Lower leg skin (tissue), 4 donors: ENCODE data around the gene ARHGEF16. TPM values are rescaled to one million over a fixed set of nuclear protein-coding genes. Genes with fewer than 3 reads are reported as not detected.

Experiments used
- DNase-seq, 2 donors: peaks; one replicate each; pipeline ENCODE4 v3.0.0-alpha.2; 2019; ENCODE audit warnings: low spot score in 2 of 2
- H3K4me3 ChIP-seq: fragments of 200-600 bp; sonication (generic); 2 replicates; pipeline ENCODE4 v1.5.1; 2017; ENCODE audit warnings: mild to moderate bottlenecking, low read depth; ENCODE audit not compliant: poor library complexity, severe bottlenecking
- POLR2A ChIP-seq, 2 donors: fragments of 450-650 bp; IDR thresholded peaks; one replicate each; pipeline ENCODE4 v1.6.1; 2016 to 2017; ENCODE audit warnings: antibody characterized with exemption in 2 of 2, mild to moderate bottlenecking in 1 of 2, moderate library complexity in 1 of 2
- WGBS, 2 donors: methylation state at CpG; one replicate each; pipeline ENCODE4 v1.1.5; 2018; 5-methylcytosine and 5-hydroxymethylcytosine counted together
- intact Hi-C: fragments of 100-400 bp; cut with DNase I; formaldehyde crosslinking; loops from one replicate; pipeline ENCODE4 v1.15.0; 2023; ENCODE audit warnings: low total_unique reads
- total RNA-seq, 4 donors: library from RNA; depleted of rRNA; stranded (reverse); fragments of >200 nt; gene quantifications; one replicate each; pipeline ENCODE4 v1.1.0, GENCODE V29; 2016
- TF ChIP-seq, protein P1 (sequence below), 3 donors: fragments of 450-650 bp; IDR thresholded peaks; one replicate each; pipeline ENCODE4 v1.5.1; 2016; ENCODE audit warnings: antibody characterized with exemption in 3 of 3, mild to moderate bottlenecking in 3 of 3, moderate library complexity in 2 of 3

Gene ARHGEF16
- total RNA-seq, 4 donors from 2014 or later = 7.9 to 11.5 (median 9.8) TPM

DNA sequence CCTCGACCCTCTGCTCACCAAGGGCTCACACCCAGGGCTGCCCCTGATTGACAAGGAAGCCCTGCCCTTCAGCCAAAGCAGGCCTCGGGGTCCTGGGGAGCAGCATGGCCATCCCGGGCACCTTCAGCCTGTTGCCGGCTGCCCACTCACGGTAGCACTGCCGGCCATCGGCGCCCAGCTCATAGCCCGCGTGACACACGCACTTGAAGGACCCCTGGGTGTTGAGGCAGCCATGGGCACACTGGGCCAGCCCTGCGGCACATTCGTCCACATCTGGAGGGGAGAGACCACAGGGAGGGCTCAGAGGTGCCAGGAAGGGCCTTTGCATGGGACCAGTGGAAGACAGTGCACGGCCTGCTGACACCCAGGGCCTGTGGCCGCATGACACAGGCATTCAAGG is 57.4 kb downstream of the ARHGEF16 start:
- DNase-seq = no peak
- intact Hi-C loops = no loop called here
- TF ChIP-seq, protein P1, sequence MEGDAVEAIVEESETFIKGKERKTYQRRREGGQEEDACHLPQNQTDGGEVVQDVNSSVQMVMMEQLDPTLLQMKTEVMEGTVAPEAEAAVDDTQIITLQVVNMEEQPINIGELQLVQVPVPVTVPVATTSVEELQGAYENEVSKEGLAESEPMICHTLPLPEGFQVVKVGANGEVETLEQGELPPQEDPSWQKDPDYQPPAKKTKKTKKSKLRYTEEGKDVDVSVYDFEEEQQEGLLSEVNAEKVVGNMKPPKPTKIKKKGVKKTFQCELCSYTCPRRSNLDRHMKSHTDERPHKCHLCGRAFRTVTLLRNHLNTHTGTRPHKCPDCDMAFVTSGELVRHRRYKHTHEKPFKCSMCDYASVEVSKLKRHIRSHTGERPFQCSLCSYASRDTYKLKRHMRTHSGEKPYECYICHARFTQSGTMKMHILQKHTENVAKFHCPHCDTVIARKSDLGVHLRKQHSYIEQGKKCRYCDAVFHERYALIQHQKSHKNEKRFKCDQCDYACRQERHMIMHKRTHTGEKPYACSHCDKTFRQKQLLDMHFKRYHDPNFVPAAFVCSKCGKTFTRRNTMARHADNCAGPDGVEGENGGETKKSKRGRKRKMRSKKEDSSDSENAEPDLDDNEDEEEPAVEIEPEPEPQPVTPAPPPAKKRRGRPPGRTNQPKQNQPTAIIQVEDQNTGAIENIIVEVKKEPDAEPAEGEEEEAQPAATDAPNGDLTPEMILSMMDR (IDR thresholded peaks at IDR 0.05) = no peak
- TF ChIP-seq POLR2A (IDR thresholded peaks at IDR 0.05) = no peak
- 92% methylated on average over 10 to 14 of the region's 15 CpGs for WGBS, 2 donors
- H3K4me3 ChIP-seq = no peak overlapping the region

DNA sequence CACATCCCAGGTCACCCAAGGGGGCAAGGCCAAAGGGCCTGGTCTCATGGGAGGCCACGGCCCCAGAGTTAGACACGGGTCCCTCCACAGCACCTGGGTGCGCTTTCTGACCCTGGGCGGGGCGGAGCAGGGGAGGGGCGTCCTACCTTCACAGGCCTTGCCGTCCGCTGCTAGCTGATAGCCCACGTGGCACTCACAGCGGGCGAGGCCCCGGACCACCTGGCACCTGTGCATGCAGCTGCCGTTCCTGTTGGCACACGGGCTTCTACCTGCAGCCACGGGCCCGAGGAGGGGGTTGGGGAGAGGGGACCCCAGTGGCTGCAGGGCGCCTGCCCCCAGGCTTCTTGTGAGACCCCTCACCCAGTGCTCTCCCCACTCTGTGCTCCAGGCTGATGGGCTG is 59.9 kb downstream of the ARHGEF16 start:
- H3K4me3 ChIP-seq = no peak overlapping the region
- DNase-seq = no peak
- intact Hi-C loops = no loop called here
- TF ChIP-seq, protein P1 (IDR thresholded peaks at IDR 0.05) = no peak
- no peak for TF ChIP-seq POLR2A (IDR thresholded peaks at IDR 0.05)
- 91 to 95% methylated on average over 14 to 16 of the region's 17 CpGs for WGBS, 2 donors

DNA sequence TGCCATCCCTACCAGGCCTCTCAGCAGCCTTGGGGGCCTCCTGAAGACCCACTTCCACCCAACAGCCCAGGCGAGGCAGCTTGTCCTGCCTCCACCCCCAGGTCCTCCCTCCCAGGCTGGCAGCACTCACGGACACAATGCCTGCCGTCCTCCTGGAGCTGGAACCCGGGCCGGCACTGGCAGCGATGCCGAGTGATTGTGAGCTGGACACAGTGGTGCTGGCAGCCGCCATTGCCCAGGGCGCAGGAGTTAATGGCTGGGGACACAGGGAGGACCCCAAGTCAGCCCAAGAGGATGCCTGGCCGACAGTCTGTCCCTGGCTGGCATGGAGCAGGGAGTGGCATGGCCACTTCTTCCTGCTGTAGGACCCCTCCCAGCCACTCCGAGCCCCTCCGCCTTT is 60.8 kb downstream of the ARHGEF16 start:
- 75 to 88% methylated on average over 7 to 12 of the region's 12 CpGs for WGBS, 2 donors
- TF ChIP-seq POLR2A (IDR thresholded peaks at IDR 0.05) = no peak
- TF ChIP-seq, protein P1 (IDR thresholded peaks at IDR 0.05) = no peak
- no peak for DNase-seq
- intact Hi-C loops = no loop called here
- no peak overlapping the region for H3K4me3 ChIP-seq

- 59 to 91% methylated on average over 7 to 19 of the region's 19 CpGs for WGBS, 2 donors
- no peak for DNase-seq
- no peak overlapping the region for H3K4me3 ChIP-seq
- no peak for TF ChIP-seq POLR2A (IDR thresholded peaks at IDR 0.05)
- TF ChIP-seq, protein P1 (IDR thresholded peaks at IDR 0.05) = no peak
- intact Hi-C loops = no loop called here
Measured at GRCh38 chr1:3515774-3516480, 61.5 kb downstream of the ARHGEF16 start.

GRCh38 chr1:3516481-3516869 is 62.0 kb downstream of the ARHGEF16 start:
- H3K4me3 ChIP-seq = no peak overlapping the region
- TF ChIP-seq, protein P1 (IDR thresholded peaks at IDR 0.05) = no peak
- no peak for TF ChIP-seq POLR2A (IDR thresholded peaks at IDR 0.05)
- DNase-seq = no peak
- intact Hi-C loops = no loop called here
- 73% methylated on average over 6 of the region's 15 CpGs; no CpG with 5 or more reads in 1 of the 2 donors for WGBS, 2 donors
